ENCODE results near the gene FABP3.

- TF ChIP-seq EP300 (IDR thresholded peaks at IDR 0.05), result no peak
- TF ChIP-seq, protein P1, sequence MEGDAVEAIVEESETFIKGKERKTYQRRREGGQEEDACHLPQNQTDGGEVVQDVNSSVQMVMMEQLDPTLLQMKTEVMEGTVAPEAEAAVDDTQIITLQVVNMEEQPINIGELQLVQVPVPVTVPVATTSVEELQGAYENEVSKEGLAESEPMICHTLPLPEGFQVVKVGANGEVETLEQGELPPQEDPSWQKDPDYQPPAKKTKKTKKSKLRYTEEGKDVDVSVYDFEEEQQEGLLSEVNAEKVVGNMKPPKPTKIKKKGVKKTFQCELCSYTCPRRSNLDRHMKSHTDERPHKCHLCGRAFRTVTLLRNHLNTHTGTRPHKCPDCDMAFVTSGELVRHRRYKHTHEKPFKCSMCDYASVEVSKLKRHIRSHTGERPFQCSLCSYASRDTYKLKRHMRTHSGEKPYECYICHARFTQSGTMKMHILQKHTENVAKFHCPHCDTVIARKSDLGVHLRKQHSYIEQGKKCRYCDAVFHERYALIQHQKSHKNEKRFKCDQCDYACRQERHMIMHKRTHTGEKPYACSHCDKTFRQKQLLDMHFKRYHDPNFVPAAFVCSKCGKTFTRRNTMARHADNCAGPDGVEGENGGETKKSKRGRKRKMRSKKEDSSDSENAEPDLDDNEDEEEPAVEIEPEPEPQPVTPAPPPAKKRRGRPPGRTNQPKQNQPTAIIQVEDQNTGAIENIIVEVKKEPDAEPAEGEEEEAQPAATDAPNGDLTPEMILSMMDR (IDR thresholded peaks at IDR 0.05), result no peak
- TF ChIP-seq POLR2A (IDR thresholded peaks at IDR 0.05), result no peak
Measured at GRCh38 chr1:31410871-31411270, 38.0 kb upstream of the FABP3 start.
